ENCODE measurements around the gene ARL15. TPM values are rescaled to one million over a fixed set of nuclear protein-coding genes. Genes with fewer than 3 reads are reported as not detected.
A peak's percentile ranks its signal among the peaks of the same experiment; 100 is the strongest.

ARL15 gene
- total RNA-seq, 1 experiment from 2014 or later, result 140 TPM

GRCh38 chr5:54186912-54187445 lies 123.4 kb downstream of the ARL15 start:
- intact Hi-C loops (cut with micrococcal nuclease; ENCODE audit: unreplicated experiment), result no loop called here
- no peak overlapping the region for H3K4me3 ChIP-seq (ENCODE audit: low read depth, low read length)
- no peaks in the 10 kb centered on the region for H3K27me3 ChIP-seq (replicated peaks; ENCODE audit: control insufficient read depth, insufficient read depth, low read length)
- BruUV-seq (replicated peaks), result no TSS peak
- CTCF ChIA-PET, result no interaction called here
- H3K36me3 ChIP-seq (ENCODE audit: control insufficient read depth, insufficient read depth, low read length), result no peaks in the 10 kb centered on the region
- Mint-ChIP-seq H3K9me3 (ENCODE audit: unreplicated experiment) (no peaks in the 10 kb centered on the region), H3K27ac (ENCODE audit: unreplicated experiment) (no peak overlapping the region), H3K4me1 (ENCODE audit: low read depth, unreplicated experiment) (peaks cover 19% of the 10 kb centered on the region), H3K27me3 (ENCODE audit: insufficient read depth, unreplicated experiment) (no peaks in the 10 kb centered on the region), H3K4me3 (ENCODE audit: unreplicated experiment) (no peak overlapping the region), H3K36me3 (ENCODE audit: insufficient read depth, unreplicated experiment) (no peaks in the 10 kb centered on the region)
- no peaks in the 10 kb centered on the region for H3K9me3 ChIP-seq
- POLR2A ChIA-PET, result interaction anchor here (0.6 kb wide), 1 partner anchor 20 kb away, joined by 3 read pairs; no protein-coding TSS in a partner anchor
- DNase-seq, result no peak
- peaks cover 10% of the 10 kb centered on the region for H3K4me1 ChIP-seq
- TF ChIP-seq CTCF (IDR thresholded peaks at IDR 0.05; ENCODE audit: insufficient read depth in 1 of 2, low read depth in 1 of 2, low read length in 1 of 2, severe bottlenecking in 1 of 2, unreplicated experiment in 1 of 2), result no peak

- no peaks in the 10 kb centered on the region for H3K27me3 ChIP-seq (replicated peaks; ENCODE audit: control insufficient read depth, insufficient read depth, low read length)
- H3K4me3 ChIP-seq (ENCODE audit: low read depth, low read length), result no peak overlapping the region
- no peaks in the 10 kb centered on the region for H3K9me3 Mint-ChIP-seq (ENCODE audit: unreplicated experiment)
- no peak for TF ChIP-seq CTCF (IDR thresholded peaks at IDR 0.05; ENCODE audit: insufficient read depth in 1 of 2, low read depth in 1 of 2, low read length in 1 of 2, severe bottlenecking in 1 of 2, unreplicated experiment in 1 of 2)
- H3K36me3 Mint-ChIP-seq (ENCODE audit: insufficient read depth, unreplicated experiment), result no peaks in the 10 kb centered on the region
- ChIA-PET CTCF (no interaction called here), POLR2A (interaction anchor here (0.6 kb wide), 1 partner anchor 20 kb away, joined by 3 read pairs; no protein-coding TSS in a partner anchor)
- H3K36me3 ChIP-seq (ENCODE audit: control insufficient read depth, insufficient read depth, low read length), result no peaks in the 10 kb centered on the region
- H3K4me1 ChIP-seq, result peaks cover 10% of the 10 kb centered on the region
- no peak for DNase-seq
- no TSS peak for BruUV-seq (replicated peaks)
- no peaks in the 10 kb centered on the region for H3K27me3 Mint-ChIP-seq (ENCODE audit: insufficient read depth, unreplicated experiment)
- no peak overlapping the region for H3K27ac Mint-ChIP-seq (ENCODE audit: unreplicated experiment)
- no peaks in the 10 kb centered on the region for H3K9me3 ChIP-seq
- H3K4me3 Mint-ChIP-seq (ENCODE audit: unreplicated experiment), result no peak overlapping the region
- H3K4me1 Mint-ChIP-seq (ENCODE audit: low read depth, unreplicated experiment), result peaks cover 12% of the 10 kb centered on the region
- intact Hi-C loops (cut with micrococcal nuclease; ENCODE audit: unreplicated experiment), result no loop called here
These were observed 124.3 kb downstream of the ARL15 start for GRCh38 chr5:54186108-54186507.

- Histone ChIP-seq H3K4me1 (peaks cover 10% of the 10 kb centered on the region), H3K9me3 (no peaks in the 10 kb centered on the region), H3K4me3 (ENCODE audit: low read depth, low read length) (no peak overlapping the region), H3K27me3 (replicated peaks; ENCODE audit: control insufficient read depth, insufficient read depth, low read length) (no peaks in the 10 kb centered on the region), H3K36me3 (ENCODE audit: control insufficient read depth, insufficient read depth, low read length) (no peaks in the 10 kb centered on the region)
- Mint-ChIP-seq H3K36me3 (ENCODE audit: insufficient read depth, unreplicated experiment) (no peaks in the 10 kb centered on the region), H3K9me3 (ENCODE audit: unreplicated experiment) (no peaks in the 10 kb centered on the region), H3K27ac (ENCODE audit: unreplicated experiment) (peak overlapping the region; percentile 10), H3K4me3 (ENCODE audit: unreplicated experiment) (no peak overlapping the region), H3K4me1 (ENCODE audit: low read depth, unreplicated experiment) (peaks cover 12% of the 10 kb centered on the region), H3K27me3 (ENCODE audit: insufficient read depth, unreplicated experiment) (no peaks in the 10 kb centered on the region)
- no peak for TF ChIP-seq CTCF (IDR thresholded peaks at IDR 0.05; ENCODE audit: insufficient read depth in 1 of 2, low read depth in 1 of 2, low read length in 1 of 2, severe bottlenecking in 1 of 2, unreplicated experiment in 1 of 2)
- intact Hi-C loops (cut with micrococcal nuclease; ENCODE audit: unreplicated experiment), result no loop called here
- CTCF ChIA-PET, result interaction anchor here (0.8 kb wide), 1 partner anchor 16 kb away, joined by 4 read pairs; no protein-coding TSS in a partner anchor
- POLR2A ChIA-PET, result interaction anchor here (0.5 kb wide), 1 partner anchor 549 kb away, joined by 3 read pairs; no protein-coding TSS in a partner anchor
- BruUV-seq (replicated peaks), result no TSS peak
- no peak for DNase-seq
These were observed 125.6 kb downstream of the ARL15 start for GRCh38 chr5:54184806-54185205.

Measured in Caco-2 (cell line).